NCI-H748 (cell line): ENCODE data around the gene RGS10.
"Not testable (repeated sequence)": the region's sequence is repeated elsewhere in the genome, so short reads cannot be mapped to it uniquely, and the experiment has no call there.

Source experiments
- DNase-seq: peaks from one replicate; lab custom pipeline; 2025; ENCODE audit not compliant: unreplicated experiment; lab: John Stamatoyannopoulos, UW

The RGS10 gene

DNA sequence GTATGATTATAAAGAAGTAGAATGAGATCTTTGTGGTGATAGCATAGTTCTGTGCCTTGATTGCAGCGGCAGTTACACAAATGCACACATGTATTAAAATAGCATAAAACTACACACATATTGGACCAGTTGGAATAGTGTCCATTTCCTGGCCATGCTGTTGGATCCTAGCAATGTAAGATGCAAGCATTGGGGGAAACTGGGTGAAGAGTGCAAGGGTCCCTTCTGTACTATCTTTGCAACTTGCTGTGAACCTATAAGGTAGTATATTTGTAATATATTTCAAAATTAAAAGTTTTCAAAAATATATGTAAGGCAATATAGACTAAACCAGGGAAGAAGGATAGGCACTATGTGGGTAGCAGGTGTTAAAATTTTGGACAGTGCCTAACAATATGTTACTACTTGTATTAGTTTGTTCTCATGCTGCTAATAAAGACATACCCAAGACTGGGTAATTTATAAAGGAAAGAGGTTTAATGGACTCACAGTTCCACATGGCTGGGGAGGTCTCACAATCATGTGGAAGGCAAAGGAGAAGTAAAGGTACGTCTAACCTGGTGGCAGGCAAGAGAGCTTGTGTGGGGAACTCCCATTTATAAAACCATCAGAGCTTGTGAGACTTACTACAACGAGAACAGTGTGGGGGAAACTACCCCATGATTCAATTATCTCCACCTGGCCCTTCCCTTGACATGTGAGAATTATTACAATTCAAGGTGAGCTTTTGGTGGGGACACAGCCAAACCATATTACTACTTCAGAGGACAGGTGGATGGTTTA is 71.4 kb downstream of the RGS10 start:
- DNase-seq: no peak

DNA sequence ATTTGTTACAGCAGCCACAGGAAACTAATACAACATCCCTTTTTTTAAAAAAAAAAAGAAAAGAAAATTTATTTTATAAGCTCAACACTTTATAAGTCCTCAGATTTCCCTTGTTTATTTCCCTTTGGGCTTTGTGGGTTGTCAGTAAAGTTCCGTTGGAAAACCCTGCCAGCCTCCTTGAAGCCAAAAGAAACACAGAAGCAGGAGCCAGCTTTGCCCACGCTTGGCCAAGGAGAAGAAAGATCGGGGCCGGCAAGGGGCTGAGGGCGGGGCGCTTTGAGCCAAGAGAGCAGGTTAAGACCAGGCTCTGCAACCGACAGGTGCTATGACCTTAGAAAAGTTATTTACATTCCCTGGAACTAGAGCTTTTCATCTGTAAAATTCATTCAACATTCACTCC is 72.7 kb downstream of the RGS10 start:
- DNase-seq: no peak

DNA sequence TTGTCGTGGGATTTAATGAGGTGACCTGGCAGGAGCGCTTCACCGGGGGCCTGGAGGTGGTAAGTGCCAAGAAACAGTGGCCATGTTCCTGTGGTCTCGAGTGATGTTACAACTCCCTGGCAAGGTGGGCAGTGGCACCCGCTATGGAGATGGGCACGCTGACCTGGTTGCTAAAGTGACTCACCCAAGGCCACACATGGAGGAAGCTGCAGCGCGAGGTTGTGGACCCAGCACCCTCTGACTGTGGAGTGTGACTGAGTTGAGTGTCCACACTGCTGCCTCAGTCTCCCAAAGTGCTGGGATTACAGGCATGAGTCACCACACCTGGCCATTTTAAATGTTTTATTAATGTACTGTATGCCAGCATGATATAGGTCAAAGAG is 73.2 kb downstream of the RGS10 start:
- no peak for DNase-seq

DNA sequence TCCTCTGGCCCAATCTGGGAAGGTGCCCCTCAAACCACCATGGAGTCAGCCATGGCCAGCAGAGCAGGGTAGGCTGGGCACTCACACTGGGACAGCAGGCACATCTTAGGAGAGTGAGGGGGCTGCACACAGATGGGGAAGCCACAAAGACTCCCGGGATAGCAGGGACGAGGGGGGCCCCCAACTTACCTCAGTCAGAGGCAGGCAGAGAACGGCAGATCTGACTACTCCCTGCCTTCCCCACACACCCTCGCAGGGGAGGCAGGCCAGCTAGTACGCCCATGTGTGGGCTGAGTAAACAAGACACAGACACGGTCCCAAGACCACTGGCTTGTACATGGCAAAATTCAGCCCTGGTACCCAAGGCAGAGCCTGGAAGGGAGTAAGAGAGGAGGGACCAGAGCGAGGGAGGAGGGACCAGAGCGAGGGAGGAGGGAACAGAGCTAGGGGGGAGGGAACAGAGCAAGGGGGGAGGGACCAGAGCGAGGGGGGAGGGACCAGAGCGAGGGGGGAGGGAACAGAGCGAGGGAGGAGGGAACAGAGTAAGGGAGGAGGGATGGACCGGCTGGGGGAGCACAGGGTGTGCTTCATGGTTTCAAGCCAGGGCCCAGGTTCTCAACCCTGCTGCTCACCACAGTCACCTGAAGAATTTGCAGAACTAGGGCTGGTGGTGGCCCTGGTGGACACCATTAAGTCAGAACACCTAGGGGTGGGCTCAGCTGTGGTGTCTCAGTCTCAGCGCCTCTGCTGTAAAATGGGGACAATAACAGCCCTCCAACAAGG is 73.8 kb downstream of the RGS10 start:
- DNase-seq: no peak

DNA sequence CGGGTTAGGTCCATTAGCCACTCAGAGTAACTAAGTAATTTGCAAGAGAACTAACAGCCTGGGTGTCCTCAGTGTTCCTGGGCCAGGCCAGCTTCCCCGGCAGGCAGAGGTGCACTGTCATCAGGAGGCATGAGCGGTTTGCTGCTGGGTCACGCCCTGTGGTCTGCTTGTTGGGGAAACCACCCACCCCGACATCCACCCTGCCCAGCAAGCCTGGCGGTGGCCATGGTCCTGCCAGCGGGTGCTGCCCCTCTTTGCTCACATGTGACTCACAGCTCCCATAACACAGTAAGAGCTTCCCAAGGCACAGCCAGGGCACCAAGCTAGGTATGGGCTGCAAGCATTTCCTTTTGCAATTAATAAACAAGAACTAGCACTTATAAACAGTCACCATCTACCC is 75.9 kb downstream of the RGS10 start:
- no peak for DNase-seq

DNA sequence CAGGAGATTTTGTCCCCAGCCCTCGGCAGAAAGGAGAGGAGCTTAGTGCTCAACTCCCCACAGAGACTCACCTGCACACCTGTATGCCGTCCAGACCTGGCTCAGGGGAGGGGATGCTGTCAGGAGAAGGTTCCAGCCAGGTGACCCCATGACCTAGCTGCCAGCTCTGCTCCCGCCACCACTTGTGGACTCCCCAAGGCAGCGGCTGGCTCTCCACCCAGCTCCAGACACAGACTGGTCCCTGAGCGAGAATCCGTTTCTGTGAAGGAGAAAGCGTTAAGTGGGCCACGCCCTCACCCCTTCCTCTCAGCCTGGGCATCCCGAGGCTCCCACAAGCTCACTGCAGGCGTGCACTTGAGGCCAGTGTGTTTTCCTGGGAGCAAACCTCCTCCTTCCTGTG is 76.4 kb downstream of the RGS10 start:
- no peak for DNase-seq

DNA sequence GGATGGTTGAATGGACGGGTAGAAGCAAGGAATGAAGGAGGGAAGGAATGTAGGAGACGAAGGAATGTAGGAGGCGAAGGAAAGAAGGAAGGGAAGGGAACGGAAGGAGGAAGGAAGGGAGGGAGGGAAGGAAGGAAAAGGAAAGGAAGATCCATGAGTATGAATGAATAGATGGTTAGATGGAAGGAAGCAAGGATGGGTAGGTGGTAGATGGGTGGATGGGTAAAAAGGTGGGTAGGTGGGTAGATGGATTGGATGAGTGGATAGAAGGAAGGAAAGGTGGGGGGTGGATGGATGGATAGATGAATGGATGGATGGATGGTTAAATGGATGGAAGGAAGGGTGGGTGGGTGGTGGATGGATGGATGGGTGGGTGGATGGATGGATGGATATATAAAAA is 77.4 kb downstream of the RGS10 start:
- no peak for DNase-seq

DNA sequence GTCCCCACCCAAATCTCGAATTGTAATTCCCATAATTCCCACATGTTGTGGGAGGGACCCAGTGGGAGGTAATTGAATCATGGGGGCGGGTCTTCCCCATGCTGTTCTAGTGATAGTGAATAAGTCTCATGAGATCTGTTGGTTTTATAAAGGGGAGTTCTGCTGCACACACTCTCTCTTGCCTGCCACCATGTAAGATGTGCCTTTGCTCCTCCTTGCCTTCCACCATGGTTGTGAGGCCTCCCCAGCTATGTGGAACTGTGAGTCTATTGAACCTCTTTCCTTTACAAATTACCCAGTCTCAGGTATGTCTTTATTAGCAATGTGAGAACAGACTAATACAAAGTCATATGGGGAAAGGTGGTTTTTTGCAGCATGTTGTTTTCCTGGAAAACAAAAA is 79.3 kb downstream of the RGS10 start:
- DNase-seq: not testable (repeated sequence)

DNA sequence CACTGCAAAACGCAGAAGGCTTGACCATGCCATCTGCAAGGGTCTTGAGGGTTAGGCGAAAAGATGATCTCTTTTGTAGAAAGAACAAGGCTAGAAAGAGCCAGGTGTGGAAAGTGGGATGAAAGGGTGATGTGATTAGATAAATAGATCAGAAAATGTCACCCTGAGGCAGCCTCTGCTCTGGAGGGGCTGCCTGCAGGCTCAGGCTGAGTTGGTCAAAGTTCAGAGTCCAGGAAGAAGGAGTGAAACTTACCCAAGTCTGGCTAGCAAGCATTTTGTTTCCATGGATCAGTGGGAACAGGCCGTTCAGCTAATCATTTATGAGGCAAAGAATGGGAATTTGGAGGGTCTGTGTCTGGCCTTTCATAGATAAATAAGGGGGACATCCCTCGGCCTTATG is 79.7 kb downstream of the RGS10 start:
- DNase-seq: no peak

DNA sequence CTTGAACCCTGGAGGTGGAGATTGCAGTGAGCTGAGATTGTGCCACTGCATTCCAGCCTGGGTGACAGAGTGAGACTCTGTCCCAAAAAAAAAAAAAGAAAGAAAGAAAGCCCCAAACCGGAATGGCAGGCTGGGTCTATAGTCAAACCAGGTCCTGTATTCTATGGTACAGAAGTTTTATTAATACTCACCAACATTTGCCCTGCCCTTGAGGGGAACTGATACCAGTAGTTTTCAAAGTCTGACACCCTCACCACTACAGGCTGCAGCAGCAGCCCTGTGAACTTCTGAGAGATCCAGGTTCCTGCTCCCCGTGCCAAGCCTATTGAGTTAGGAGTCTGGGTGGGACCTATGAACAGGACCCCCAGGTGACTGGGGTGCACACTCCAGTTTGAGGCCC is 80.6 kb downstream of the RGS10 start:
- no peak for DNase-seq

DNA sequence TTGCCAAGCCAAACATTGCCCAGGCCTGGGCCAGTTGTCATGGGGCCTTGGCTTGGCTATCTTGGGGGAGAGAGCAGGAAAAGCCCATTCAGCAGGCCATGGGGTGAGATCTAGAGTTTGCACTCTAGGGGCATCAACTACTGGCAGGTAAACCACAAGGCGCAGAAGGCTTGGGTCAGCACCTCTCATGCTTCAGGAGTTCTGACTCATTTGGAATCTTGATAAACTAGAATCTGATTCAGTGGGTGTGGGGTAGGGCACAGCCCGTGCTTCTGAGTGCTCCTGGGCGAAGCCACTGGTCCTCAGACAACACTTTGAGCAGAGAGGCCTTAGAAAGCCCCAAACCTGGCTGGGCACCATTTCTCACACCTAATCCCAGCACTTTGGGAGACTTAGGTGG is 81.1 kb downstream of the RGS10 start:
- no peak for DNase-seq

DNA sequence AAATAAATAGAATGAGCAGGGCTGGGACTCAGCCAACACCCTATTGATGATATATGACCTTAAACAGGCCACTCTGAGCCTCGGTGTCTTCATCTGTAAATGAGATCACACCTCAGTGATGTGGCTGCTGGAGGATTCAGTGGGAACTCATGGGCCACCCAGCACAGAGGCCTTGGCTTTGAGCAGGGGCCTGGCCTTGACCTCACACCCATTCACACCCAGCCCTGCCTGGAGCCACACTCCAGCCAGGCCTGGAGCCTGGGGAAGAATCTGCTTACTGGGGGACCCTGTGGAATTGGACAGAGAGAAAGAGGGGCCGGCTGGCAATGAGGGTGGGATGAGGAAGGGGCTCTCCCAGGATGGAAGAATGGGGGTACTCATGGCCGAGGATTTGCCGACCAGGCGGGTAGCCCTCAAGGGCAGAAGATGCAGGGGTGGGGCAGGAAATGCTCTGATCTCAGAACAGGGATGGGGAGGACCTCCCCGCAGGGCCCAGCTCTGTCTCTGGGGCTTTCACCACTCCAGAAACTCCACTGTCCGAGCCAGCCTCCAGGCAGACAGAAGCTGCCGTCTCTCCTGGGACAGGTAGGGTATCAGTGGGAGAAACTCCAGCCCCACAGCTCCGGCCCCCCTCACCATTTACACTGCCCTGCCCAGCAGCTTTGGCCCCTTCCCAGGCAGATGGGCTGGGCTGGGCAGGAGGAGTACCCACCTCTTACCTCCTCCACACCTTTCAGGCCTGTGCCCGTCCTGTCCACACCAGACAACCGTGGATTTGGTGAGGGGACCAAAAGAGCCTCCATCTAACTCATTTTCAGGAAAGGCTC is 81.9 kb downstream of the RGS10 start:
- no peak for DNase-seq

DNA sequence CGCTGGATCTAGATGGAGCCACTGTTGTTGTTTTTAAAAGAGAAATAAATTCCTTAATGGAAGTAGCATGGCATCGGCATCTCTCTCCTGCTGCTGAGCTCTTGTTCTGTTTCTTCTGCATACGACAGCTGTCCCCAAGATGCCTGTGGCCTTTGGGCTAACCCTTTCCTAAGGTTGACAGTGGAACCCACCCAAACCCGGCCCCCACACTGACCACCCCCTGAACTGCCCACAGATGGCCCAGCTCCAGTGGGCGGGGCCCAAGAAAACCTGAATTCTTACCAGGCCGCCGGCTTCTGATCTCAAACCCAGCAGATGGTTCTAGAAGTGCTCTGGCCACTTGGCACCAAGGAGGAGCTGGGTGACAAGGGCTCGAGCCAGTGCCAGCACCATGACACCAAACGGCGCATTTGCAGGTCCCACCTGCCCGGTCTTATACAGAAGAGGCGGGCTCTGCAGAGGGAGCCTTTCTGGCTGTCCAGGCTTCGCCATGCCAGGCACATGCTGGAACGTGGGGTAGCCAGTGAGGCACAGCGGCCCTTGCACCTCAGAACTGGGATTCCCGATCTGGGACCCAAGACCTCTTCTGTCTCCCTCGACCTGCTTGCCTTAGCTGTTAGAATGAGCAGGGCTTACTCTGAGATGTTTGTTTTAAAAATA is 82.7 kb downstream of the RGS10 start:
- no peak for DNase-seq

DNA sequence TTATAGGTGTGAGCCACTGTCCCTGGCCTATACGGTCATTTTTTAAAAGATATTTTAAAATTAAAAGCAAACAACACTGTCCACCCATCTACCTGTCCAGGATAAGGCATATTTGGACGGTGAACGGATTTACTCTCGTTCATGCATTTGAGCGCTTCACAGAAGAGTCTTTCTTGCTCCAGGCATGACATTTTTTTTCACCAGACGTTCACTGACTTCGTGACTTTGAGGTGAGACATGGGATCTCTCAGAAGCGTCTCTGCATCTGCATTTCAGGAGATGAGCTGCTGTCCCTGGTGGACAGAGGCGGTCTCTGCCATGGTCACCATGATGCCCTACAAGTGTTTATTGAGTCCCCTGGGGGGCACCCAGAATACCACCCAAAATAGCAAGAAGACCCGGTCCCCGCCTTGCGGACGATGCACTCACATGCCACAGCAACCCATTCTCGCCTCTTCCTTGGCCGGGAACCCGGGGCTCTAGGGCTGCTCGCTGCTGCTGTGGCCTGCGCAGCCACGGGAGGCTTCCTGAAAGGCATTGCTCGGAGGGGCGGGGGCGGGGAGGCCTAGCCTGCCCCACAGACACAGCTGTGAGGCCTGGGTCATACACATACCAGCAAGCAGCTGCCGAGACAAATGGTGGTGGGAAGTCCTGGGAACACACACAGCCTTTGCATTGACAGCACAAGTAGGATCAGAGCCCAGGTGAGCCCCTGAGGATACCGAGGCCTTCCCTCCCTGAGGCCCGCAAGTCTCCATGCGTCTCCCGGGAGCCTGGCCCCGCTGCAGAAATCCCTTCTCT is 84.4 kb downstream of the RGS10 start:
- DNase-seq: no peak

DNA sequence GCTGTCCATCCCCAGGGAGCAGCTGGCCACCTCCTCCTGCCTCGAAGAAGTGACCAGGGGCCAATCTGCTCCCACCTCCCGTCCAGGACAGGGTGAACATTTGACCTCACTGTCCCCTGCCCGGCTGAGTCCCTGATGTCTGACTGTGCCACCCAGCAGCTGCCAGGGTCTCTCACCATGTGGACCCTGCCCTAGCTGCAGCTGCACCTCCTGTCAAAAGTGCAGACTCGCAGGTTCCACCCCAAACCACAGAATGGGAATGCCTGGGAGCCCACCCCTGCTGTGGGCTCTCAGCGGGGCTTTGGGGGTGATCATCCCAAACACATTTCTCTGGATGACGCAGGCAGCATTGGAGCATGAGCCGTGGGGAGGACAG is 86.1 kb downstream of the RGS10 start:
- no peak for DNase-seq

DNA sequence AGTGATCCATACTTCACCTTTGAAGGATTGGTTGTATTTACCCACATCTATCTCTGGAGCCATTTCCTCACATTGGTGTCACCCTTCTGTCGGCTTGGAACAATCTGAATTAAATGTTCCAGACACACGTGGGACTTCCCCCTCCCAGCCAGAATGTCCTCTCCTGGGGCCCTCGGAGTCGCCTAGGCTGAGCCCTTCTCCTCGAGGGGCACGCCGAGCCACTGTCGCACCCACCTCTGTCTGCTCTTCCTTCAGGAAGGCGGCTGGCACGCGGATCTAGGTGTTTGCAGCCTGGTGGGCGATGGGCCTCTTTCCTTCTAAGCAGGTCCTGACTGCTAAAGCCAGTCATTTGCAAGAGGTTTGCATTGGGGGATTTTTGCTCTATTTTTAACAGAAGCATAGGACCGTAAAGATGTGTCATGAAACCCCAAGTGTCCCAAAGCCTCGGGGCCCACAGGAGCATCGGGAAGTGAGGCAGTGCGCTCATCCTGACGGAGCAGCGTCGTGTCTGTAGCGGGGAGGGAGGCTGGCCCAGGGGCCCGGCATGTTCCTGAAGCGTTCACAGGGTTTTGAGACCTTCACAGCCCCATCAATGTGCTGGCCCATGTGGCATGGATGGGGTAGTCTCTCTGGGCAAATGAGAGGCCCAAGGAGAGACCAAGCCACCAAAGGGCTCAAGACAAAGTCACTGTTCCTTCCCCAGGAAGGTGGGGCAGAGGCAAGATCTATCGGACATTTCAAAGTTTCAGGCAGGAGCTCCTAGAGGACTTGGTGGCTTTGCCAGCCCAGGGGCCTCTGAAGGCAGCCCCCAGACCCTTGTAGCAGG is 86.7 kb downstream of the RGS10 start:
- DNase-seq: no peak

DNA sequence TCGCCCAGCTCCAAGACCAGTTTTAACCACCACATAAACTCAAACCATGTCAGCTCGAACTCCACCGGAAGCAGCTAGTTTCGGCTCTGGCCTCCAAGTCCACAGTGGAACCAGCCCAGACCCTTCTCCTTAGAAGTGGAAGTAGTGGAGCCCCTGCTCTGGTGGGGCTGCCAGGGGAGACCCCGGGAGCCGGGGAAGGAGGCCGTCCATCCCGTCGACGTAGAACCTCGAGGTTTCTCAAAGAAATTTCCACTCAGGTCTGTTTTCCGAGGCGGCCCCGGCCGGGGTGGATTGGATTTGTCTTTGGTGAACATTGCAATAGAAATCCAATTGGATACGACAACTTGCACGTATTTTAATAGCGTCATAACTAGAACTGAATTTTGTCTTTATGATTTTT is 87.5 kb downstream of the RGS10 start:
- no peak for DNase-seq

DNA sequence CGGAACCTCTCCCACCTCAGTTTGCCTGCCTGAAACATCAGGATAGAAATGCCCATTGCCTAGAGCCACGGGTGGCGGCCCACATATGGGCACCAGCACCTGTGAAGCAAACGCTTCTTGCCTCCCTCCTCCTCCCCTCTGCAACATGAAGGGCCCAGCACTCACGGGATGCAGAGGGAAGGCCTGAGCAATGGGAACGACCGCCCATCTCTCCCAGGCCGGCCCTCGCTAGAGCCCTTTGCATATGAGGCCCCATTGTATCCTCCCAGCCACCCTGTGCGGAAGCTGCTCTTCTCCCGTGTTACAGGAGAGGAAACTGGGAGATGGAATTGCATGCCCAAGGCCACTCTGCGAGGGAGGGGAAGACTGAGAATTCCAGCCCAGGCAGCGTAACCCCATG is 88.2 kb downstream of the RGS10 start:
- DNase-seq: no peak

DNA sequence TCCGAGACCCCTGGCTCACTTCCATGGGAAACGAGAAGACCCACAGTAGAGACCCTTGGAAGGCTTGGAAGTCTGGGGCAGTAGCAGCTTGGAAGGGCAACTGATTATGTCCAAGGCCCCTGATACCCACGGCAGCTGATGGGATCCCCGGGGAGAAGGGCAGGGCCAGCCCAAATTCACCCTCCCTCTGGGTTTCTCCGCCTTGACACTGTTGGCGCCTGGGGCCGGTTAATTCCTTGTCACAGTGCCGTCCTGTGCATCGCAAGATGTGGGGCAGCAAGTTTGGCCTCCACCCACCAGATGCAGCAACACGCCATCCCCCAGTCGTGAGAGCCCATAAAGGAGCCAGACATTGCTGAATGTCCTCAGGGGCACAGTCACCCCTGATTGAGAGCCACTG is 89.2 kb downstream of the RGS10 start:
- DNase-seq: no peak

DNA sequence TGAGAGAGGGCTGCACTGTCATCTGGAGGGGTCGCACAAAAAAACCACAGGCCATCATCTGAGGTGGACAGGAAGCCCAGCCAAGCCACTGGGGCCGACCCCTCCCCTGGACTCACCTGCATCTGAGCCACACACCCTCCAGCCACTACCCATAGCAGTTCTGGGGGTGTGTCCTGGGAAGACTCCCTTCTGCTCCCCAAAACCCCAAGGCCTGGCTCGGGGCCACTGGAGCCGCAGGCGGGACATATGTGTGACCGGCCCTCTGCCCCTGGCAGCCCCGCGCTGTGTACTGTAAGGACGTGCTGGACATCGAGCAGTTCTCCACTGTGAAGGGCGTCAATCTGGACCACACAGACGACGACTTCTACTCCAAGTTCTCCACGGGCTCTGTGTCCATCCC is 90.1 kb downstream of the RGS10 start:
- DNase-seq: no peak
